MV-4-11 (cell line): ENCODE results near the gene PRKCE.

Source experiments
- DNase-seq: peaks from one replicate; lab custom pipeline; 2025; lab: John Stamatoyannopoulos, UW

Gene PRKCE

GRCh38 chr2:46014911-46015654 is 363.6 kb downstream of the PRKCE start:
- DNase-seq = no peak

DNA sequence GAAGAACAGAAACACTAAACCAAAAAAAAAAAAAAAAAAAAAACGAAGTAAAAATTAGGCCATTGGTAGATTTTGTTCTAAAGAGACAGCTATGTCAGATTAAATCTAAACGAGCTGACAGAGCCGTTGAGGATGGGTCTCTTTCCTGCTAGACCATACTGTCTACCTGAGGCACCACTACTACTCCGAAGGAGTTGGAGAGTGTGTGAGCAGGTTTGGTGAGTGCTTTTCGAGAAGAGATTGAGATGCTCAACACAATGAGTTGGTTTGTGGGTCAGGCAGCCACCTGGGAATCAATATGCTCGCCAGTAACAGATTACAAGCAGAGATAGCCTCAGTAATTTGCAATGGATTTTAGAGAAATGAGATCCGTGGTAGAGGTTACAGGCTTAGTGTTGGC is 364.2 kb downstream of the PRKCE start:
- DNase-seq = no peak

DNA sequence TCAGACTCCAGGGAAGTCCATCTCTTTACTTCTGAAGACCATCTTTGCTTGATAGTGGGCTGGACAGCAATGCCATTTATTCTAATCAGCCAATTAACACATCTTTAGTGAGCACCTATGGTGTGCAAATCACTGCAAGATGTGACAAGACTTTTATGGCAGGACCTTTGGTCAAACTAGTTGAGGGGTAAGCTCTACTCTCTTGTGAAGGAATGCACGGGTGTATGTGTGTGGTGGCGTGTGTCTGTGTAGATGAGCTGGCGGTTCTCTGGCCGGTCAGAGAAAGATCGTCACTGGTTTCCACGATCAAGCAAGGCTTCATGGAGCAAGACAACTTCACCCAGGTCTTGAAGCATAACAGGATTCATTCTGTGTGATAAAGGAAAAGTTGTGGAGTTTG is 364.6 kb downstream of the PRKCE start:
- no peak for DNase-seq

GRCh38 chr2:46018773-46019591 is 367.5 kb downstream of the PRKCE start:
- no peak for DNase-seq

DNA sequence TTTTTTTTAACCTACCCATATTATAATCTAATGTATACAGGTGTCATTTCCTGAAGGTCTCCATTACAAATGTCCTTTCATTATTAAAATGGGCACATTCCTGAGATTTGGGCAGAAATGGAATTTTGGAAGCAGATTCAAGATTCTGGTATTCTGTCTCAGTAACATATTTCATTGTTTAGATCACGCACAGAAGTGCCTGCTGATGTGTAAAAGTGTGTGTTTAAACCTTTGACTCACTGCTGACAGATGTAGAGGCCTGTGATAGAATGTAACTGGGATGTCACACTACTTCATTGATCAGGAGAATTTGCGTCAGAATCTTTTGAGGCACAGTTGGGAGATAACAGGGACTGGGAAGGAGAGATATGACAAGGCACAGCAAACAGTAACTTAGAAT is 368.9 kb downstream of the PRKCE start:
- no peak for DNase-seq

DNA sequence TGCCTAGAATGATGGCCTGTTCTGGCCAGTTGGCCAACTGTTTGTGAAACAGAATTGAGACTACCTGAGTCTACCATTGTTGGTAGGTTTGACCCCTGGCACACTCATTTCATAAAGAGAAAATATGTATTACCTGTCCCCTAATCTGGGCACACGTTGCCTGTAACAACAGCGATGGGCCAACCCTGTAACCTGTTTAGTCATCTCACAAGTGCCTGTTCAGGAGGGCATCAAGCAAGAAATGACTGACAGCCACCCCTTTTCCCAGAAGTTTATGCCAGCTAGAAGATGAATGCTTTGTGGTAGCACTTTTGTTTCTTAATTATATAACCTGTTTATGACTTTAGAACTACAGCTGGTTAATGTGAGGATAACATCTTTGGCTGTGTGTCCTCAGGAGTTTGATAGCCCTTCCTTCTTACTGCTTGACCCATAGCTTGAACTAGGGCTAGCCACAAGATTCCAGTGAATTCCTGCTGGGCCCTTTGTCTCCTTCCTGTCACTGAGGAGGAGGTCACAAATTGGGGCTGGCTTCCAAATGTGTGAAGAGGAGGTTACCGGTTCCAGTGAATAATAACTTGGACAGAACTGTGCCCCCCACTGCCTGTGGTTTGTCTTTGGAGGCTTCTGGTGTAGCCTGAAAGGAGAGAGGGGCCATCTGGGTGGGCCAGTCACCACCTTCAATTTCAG is 371.8 kb downstream of the PRKCE start:
- no peak for DNase-seq

GRCh38 chr2:46024146-46024779 is 372.8 kb downstream of the PRKCE start:
- DNase-seq = no peak

DNA sequence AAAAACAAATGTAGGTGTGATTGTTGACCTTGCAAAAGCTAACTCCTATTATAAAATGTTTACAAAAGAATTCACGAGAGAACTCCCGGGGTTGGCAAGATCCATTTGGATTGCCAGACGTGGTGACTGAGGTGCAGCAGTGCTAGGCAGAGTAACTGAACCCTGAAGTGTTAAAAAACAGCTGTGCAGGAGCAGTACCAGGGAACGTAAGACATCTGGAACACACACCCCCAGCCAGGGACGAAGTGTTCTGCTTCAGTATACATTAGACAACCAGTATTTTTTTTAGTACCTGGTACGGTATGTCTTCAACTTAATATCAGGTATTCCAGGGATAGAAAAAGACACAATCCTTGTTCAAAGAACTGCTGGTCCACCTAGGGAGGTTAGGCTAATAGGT is 373.6 kb downstream of the PRKCE start:
- no peak for DNase-seq

- DNase-seq = no peak
Observed at GRCh38 chr2:46025676-46026075, 374.2 kb downstream of the PRKCE start.

GRCh38 chr2:46026431-46026830 is 375.0 kb downstream of the PRKCE start:
- no peak for DNase-seq

DNA sequence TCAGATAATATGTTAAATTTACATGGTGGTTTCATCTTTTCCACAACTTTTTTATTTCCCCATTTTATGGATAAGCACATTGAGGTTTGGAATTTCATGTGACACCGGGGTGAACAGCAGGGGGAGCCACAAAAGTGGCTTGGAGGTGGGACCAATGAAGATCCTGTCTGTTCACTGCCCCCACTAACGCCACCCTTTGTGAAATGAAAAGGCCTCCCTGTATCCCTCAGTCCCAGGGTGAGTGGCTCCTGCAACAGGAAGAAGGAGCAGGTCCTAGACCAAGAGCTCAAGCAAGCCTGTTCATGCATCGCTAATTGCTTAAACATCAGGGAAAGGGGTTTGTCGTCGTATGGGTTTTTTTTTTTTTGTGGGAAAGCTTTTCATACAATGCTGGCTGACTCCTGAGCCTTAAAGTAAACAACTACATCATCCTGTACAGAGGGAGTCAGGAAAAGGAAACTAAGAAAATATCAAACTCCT is 377.9 kb downstream of the PRKCE start:
- DNase-seq = no peak

- no peak for DNase-seq
Observed at GRCh38 chr2:46030330-46030729, 378.9 kb downstream of the PRKCE start.

DNA sequence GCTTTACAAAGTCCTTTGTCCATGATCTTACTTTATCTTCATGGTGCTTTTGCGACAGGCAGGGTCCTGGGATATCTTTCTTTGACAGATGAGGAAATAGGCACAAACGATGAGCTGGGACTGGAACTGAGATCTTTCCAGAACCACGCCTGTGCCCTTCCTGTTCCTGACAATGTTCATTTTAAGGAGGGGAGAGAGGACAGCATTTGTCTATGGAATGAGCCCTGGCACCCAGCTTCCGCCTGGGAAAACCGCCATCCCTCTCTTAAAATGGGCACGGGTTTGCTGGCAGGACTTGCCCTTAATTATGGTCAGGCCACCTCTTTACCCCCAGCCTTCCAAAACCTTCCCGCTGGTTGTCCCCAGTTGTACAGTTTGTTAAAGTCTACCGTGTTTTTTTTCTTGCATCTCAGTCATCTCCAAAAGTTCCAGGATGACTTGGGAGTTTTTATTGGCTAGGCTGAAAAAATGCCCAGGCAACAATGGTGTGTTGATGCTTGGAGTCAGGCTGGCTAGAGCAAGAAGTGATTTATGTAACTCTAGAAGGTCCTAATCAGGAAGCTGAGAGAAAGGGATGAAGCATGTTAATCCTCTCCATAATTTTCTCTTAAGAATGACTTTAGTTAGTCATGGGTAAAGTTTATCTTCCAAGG is 380.8 kb downstream of the PRKCE start:
- DNase-seq = no peak

DNA sequence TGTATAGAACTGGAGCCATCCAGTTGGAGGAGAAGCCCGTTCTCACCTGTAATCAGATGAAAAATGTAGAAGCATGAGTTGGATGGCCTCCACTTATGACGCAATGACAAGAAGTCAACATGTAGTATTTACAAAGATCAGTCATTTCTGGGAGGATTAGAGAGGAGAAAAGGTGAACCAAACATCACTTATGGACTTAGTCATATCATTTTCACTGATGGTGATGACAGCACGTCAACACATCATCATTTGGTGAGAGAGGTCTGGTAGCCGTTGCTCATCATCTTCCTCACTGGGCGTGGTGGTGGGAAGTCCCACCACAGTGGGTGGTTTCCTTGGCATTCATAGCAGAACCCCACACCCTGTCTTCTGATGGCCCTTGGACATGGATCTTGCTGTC is 381.5 kb downstream of the PRKCE start:
- DNase-seq = no peak

DNA sequence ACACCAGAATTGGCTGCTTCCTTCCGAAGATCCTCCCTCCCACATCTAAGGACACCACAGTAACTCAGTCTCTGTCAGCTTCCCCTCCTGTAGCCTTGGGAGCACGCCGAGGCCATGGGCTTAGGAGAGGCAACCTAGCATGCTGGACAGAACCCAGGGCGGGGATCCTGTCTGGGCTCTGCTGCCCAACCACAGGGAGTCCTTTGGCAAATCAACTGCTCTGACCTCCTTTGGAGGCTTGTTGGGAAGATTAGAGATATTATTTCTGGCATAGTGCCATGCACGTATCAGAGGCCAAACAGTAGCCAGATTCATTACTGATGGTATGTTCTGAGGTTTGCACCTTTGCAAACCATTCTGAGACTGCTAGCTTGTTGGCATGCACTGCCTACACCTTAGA is 383.1 kb downstream of the PRKCE start:
- no peak for DNase-seq

DNA sequence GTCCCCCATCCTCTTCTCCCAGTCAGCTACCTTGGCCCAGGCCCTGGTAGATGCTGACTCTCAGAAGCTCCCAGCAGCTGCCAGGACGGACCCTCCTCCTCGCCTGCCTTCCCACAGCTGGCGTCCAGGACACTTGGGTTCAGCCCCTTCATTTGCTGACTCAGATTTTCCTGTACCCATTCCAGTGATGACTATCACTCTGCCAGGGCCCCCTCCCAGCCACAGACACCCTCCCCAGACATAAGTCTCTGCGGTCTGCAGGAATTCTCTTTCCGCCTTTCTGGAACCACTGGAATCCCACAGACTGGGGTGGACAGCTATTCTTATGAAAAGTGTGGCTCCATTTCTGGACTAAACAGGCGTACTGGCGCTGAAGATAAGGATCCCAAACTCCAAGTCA is 385.5 kb downstream of the PRKCE start:
- DNase-seq = no peak

- DNase-seq = no peak
Observed at GRCh38 chr2:46039543-46040303, 388.2 kb downstream of the PRKCE start.

GRCh38 chr2:46040563-46041155 is 389.2 kb downstream of the PRKCE start:
- no peak for DNase-seq

- DNase-seq = no peak
Observed at GRCh38 chr2:46041434-46041833, 390.0 kb downstream of the PRKCE start.

DNA sequence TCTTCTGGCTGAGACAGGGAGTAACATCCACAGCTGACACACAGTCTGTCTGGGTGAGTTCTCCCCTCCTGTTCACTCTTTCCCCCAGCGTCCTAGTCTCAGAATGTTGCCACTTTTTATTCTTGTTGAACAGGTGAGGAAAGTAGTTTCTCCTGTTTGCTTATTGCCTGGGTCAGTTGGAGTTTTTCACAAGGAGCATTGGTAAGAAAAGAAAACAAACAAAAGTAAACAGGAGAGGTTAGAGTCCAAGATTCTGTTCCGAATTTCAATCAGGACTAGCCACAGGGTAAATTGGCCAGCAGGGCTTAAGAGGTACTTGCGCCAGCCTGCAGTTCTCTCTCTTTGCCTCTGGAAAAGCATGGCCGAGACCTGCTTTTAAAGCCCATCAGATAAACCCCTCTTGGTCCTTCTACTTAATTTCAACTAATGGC is 390.7 kb downstream of the PRKCE start:
- no peak for DNase-seq

DNA sequence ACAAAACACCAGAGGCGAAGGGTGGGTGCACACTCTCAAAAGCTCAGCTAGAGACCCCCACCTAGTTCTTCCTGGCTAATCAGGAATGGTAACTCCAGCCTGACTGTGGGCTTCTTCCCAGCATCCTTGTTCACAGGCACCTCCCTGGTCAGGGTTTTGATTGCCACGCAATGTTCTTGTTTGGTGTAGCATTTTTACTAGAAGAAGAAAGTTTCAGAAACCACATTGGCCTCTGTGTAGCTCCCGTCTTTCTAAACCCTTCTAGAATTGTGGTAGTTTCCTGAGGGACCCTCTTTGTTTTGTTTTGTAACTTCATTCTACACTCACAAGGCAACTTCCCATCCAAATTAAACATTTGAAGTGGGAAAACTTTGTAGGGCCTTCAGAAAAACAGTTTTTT is 391.2 kb downstream of the PRKCE start:
- DNase-seq = no peak
